Measurements from ENCODE around the gene ENTHD1. TPM values are rescaled to one million over a fixed set of nuclear protein-coding genes. Genes with fewer than 3 reads are reported as not detected.

The ENTHD1 gene
- total RNA-seq: 4.9 TPM

- intact Hi-C loops (cut with DNase I): no loop called here
- no peak for ATAC-seq
- DNase-seq (ENCODE audit: low spot score): no peak
Observed at GRCh38 chr22:39893526-39893925, at the start of gene ENTHD1. TSS of gene ENTHD1 (minus strand) at chr22:39893760. CDS start at chr22:39887748, 6,012 bp downstream.

- intact Hi-C loops (cut with DNase I): no loop called here
- DNase-seq (ENCODE audit: low spot score): no peak
- ATAC-seq: no peak
Observed at GRCh38 chr22:39943337-39943736, 49.8 kb upstream of the ENTHD1 start.

GRCh38 chr22:39942439-39943230 lies 49.1 kb upstream of the ENTHD1 start:
- no peak for DNase-seq (ENCODE audit: low spot score)
- no peak for ATAC-seq
- intact Hi-C loops (cut with DNase I): no loop called here

- DNase-seq (ENCODE audit: low spot score): no peak
- ATAC-seq: no peak
- intact Hi-C loops (cut with DNase I): no loop called here
Observed at GRCh38 chr22:39941601-39942000, 48.0 kb upstream of the ENTHD1 start.

GRCh38 chr22:39940757-39941305 lies 47.3 kb upstream of the ENTHD1 start:
- no peak for DNase-seq (ENCODE audit: low spot score)
- intact Hi-C loops (cut with DNase I): no loop called here
- ATAC-seq: no peak

GRCh38 chr22:39939830-39940229 lies 46.3 kb upstream of the ENTHD1 start:
- DNase-seq (ENCODE audit: low spot score) (no peak), ATAC-seq (no peak)
- intact Hi-C loops (cut with DNase I): no loop called here

GRCh38 chr22:39938509-39939111 lies 45.0 kb upstream of the ENTHD1 start:
- no peak for DNase-seq (ENCODE audit: low spot score)

GRCh38 chr22:39937906-39938305 lies 44.3 kb upstream of the ENTHD1 start:
- no peak for ATAC-seq
- DNase-seq (ENCODE audit: low spot score): no peak
- intact Hi-C loops (cut with DNase I): no loop called here

More at GRCh38 chr22:39938509-39939111, 45.0 kb upstream of the ENTHD1 start:
- no peak for ATAC-seq
- intact Hi-C loops (cut with DNase I): no loop called here

- no peak for ATAC-seq
- DNase-seq (ENCODE audit: low spot score): no peak
- intact Hi-C loops (cut with DNase I): no loop called here
Observed at GRCh38 chr22:39936523-39937145, 43.1 kb upstream of the ENTHD1 start.

GRCh38 chr22:39935612-39936011 lies 42.1 kb upstream of the ENTHD1 start:
- ATAC-seq (no peak), DNase-seq (ENCODE audit: low spot score) (no peak)
- intact Hi-C loops (cut with DNase I): no loop called here

GRCh38 chr22:39935116-39935515 lies 41.6 kb upstream of the ENTHD1 start:
- ATAC-seq (no peak), DNase-seq (ENCODE audit: low spot score) (no peak)
- intact Hi-C loops (cut with DNase I): no loop called here

GRCh38 chr22:39933741-39934140 lies 40.2 kb upstream of the ENTHD1 start:
- intact Hi-C loops (cut with DNase I): no loop called here
- ATAC-seq: no peak
- no peak for DNase-seq (ENCODE audit: low spot score)

GRCh38 chr22:39932918-39933649 lies 39.5 kb upstream of the ENTHD1 start:
- intact Hi-C loops (cut with DNase I): no loop called here
- no peak for DNase-seq (ENCODE audit: low spot score)
- ATAC-seq: no peak

GRCh38 chr22:39932166-39932565 lies 38.6 kb upstream of the ENTHD1 start:
- DNase-seq (ENCODE audit: low spot score): no peak
- intact Hi-C loops (cut with DNase I): no loop called here
- no peak for ATAC-seq

GRCh38 chr22:39931251-39931650 lies 37.7 kb upstream of the ENTHD1 start:
- no peak for DNase-seq (ENCODE audit: low spot score)
- intact Hi-C loops (cut with DNase I): no loop called here
- no peak for ATAC-seq

- intact Hi-C loops (cut with DNase I): no loop called here
- ATAC-seq: no peak
- no peak for DNase-seq (ENCODE audit: low spot score)
Observed at GRCh38 chr22:39928536-39929520, 35.3 kb upstream of the ENTHD1 start.

GRCh38 chr22:39927544-39927943 lies 34.0 kb upstream of the ENTHD1 start:
- DNase-seq (ENCODE audit: low spot score) (no peak), ATAC-seq (no peak)
- intact Hi-C loops (cut with DNase I): no loop called here

GRCh38 chr22:39926753-39927152 lies 33.2 kb upstream of the ENTHD1 start:
- intact Hi-C loops (cut with DNase I): no loop called here
- DNase-seq (ENCODE audit: low spot score) (no peak), ATAC-seq (no peak)
